HG03457 (cell line): Measurements from ENCODE around the gene MITF.

Experiments
- ATAC-seq: cut with Tn5 transposase; IDR thresholded peaks from one replicate; pipeline ENCODE4 v1.9.1; 2021; ENCODE audit warnings: moderate number of reproducible peaks; ENCODE audit not compliant: unreplicated experiment

The MITF gene, protein sequence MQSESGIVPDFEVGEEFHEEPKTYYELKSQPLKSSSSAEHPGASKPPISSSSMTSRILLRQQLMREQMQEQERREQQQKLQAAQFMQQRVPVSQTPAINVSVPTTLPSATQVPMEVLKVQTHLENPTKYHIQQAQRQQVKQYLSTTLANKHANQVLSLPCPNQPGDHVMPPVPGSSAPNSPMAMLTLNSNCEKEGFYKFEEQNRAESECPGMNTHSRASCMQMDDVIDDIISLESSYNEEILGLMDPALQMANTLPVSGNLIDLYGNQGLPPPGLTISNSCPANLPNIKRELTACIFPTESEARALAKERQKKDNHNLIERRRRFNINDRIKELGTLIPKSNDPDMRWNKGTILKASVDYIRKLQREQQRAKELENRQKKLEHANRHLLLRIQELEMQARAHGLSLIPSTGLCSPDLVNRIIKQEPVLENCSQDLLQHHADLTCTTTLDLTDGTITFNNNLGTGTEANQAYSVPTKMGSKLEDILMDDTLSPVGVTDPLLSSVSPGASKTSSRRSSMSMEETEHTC

GRCh38 chr3:69739204-69740102, at the start of gene MITF:
Gene MITF (plus strand): TSS chr3:69739464. CDS start chr3:69739598, 134 bp downstream.
- peak; percentile 100 for ATAC-seq

GRCh38 chr3:69691860-69692259, 47.4 kb upstream of the MITF start:
- no peak for ATAC-seq

GRCh38 chr3:69692761-69693160, 46.5 kb upstream of the MITF start:
- ATAC-seq = no peak

DNA sequence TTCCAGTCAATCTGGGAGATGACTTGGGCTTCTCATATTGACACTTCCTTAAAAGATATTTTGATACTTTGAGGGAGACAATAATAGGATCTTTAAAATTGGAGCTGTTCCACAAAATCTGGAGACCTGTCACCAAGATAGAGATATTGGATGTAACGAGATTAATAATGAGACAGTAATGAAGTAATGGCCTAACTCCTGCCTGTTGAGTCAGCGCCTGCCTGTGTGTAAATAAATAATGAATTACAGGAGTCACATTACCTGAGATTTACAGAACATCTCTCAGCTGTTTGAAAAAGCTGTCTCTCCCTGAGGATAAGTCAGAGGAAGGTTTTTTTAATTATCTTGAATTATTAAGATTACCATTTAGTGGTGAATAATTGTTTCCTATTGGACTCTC, 43.8 kb upstream of the MITF start:
- no peak for ATAC-seq

- no peak for ATAC-seq
Measured at GRCh38 chr3:69695933-69696332, 43.3 kb upstream of the MITF start.

- ATAC-seq = no peak
Measured at GRCh38 chr3:69696367-69696766, 42.9 kb upstream of the MITF start.

- ATAC-seq = no peak
Measured at GRCh38 chr3:69697381-69697780, 41.9 kb upstream of the MITF start.

DNA sequence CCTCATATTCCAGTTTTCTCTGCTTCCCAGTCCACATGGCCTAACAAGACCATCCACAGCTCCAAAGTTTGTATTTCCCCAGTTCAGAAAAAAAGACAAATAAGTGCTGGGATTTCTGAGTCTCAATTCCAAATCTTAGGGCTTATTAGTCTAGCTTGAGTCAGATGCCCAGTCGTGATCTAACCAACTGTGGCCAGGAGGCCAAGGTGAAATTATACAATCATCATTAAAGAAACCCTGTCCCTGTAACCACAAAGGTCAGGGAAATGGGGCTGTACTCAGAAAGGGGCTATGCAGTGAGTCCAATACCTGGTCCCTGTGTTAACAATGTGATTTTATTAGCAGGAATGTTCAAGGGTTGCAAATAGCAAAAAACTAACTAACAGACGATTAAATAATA, 40.5 kb upstream of the MITF start:
- no peak for ATAC-seq

GRCh38 chr3:69699183-69699582, 40.1 kb upstream of the MITF start:
- no peak for ATAC-seq

- no peak for ATAC-seq
Measured at GRCh38 chr3:69700949-69701348, 38.3 kb upstream of the MITF start.

- ATAC-seq = no peak
Measured at GRCh38 chr3:69710153-69710977, 28.9 kb upstream of the MITF start.

GRCh38 chr3:69712269-69712668, 27.0 kb upstream of the MITF start:
- no peak for ATAC-seq

GRCh38 chr3:69712933-69713332, 26.3 kb upstream of the MITF start:
- ATAC-seq = no peak

- ATAC-seq = no peak
Measured at GRCh38 chr3:69715204-69715603, 24.1 kb upstream of the MITF start.

DNA sequence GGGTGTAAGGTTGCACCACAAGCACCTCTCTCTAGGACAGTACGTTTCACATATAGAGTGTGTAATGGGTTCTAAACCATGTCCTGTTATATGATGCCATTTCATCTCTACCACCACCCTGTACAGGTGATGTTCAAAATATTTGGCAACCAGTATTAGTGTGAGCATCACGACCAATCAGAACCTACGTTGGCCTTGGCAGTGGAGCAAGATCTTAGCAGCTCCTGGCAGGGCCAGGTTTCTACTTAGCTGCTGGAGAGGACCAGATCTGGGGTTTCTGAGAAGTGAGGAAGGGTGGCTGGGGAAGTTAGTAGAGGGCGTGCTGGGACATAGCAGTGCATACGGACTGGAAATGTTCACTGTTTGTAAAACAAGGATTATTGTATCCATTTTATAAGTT, 23.1 kb upstream of the MITF start:
- ATAC-seq = no peak

DNA sequence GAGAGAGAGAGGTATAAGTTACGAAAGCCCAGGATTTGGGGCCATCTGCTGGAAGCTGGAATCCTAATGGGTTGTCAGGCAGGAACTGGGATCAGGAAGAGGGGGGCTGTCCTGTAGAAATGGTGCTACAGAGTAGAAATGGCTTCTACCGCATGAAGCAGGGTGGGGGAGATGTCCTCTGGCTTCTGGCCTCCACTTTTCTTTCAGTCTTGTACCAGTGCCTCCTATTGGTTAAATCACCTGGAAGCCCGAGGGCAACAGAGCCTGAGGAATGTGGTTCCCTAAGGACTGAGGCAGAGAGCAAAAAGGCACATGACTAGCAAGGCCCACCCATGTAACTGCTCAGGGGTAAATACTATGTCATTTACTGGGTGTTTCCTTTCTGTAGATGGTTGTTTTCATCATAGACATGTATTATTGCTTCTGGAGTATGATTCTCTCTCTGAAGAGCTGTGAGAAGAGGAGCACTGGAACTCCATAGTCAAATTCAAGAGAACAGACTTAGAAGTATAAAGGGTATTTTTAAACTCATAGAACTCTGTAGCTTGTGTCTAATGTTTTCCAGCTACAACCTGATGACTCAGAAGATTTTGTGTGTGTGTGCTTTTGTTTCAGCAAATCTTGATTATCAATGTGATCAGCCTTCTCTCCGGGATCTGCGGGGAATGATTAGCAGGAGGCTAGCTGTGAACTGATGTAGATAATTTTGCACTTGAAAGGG, 20.2 kb upstream of the MITF start:
- ATAC-seq = no peak

GRCh38 chr3:69719587-69720122, 19.6 kb upstream of the MITF start:
- ATAC-seq = no peak

DNA sequence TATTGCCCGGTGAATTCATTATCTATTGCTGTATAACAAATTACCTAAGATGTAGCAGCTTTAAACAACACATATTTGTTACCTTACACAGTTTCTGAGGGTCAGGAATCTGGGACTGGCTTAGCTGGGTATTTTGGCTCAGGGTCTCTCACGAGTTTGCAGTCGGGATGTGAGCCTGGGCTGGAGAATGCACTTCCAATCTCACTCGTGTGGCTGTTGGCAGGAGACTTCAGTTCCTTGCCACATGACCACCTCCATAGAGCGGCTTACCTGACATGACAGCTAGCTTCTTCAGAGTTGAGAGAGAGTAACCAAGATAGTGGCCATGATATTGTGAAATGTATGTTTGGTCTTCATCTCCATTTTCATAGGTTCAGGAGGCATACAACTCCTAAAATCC, 18.4 kb upstream of the MITF start:
- ATAC-seq = no peak

DNA sequence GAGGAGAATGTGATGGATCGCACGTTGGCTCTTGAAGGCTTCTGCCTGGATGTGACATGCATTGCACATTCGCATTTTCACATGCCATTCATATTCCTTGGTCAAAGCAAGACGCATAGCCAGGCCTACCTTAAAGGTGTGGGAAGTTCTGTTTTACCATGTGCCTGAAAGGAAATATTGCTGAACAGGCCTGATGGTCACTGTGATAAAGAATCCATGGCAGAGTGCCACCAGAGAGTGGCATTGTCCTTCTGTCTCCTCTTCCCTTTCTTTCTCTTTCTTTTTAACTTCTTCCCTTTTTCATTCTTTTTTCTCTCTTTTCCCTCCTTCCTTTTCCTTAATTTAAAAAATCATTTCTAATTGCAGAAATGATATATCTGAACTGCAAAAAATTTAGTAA, 15.9 kb upstream of the MITF start:
- ATAC-seq = no peak
